GM23338 (cell line): ENCODE results near the gene EVX1. TPM values are rescaled to one million over a fixed set of nuclear protein-coding genes. Genes with fewer than 3 reads are reported as not detected.

Experiments used
- ATAC-seq: fragments of 200-7000 bp; cut with Tn5 transposase; 3 replicates; pipeline ENCODE4 v1.9.1; 2020
- DNase-seq: peaks from one replicate; pipeline ENCODE4 v3.0.0-alpha.2; 2015; ENCODE audit warnings: low spot score
- H2AFZ ChIP-seq: fragments of 200-600 bp; sonication (generic); 2 replicates; pipeline ENCODE4 v1.8.0; 2016; ENCODE audit warnings: antibody characterized with exemption, mild to moderate bottlenecking, moderate library complexity
- H3F3A ChIP-seq: fragments of 200-600 bp; sonication (generic); replicated peaks from 2 replicates; pipeline ENCODE4 v1.8.0; 2017; ENCODE audit warnings: antibody characterized with exemption, mixed run types, low read depth
- H3K27ac ChIP-seq: fragments of 200-600 bp; sonication (generic); 2 replicates; pipeline ENCODE4 v1.6.1; 2016; ENCODE audit warnings: low read depth
- H3K27me3 ChIP-seq: fragments of 200-600 bp; sonication (generic); 2 replicates; pipeline ENCODE4 v1.8.0; 2016; ENCODE audit warnings: mild to moderate bottlenecking, mixed run types, moderate library complexity; ENCODE audit not compliant: insufficient read depth
- H3K36me3 ChIP-seq: fragments of 200-600 bp; sonication (generic); 2 replicates; pipeline ENCODE4 v1.8.0; 2016; ENCODE audit warnings: mild to moderate bottlenecking; ENCODE audit not compliant: insufficient read depth
- H3K4me1 ChIP-seq: fragments of 200-600 bp; sonication (generic); 2 replicates; pipeline ENCODE4 v1.8.0; 2016; ENCODE audit warnings: mild to moderate bottlenecking, moderate library complexity; ENCODE audit not compliant: insufficient read depth
- H3K4me2 ChIP-seq: fragments of 200-600 bp; sonication (generic); 2 replicates; pipeline ENCODE4 v1.7.1; 2017; ENCODE audit warnings: mixed run types
- H3K4me3 ChIP-seq: fragments of 200-600 bp; sonication (generic); 2 replicates; pipeline ENCODE4 v1.6.1; 2016; ENCODE audit warnings: mixed run types
- H3K79me2 ChIP-seq: fragments of 200-600 bp; sonication (generic); replicated peaks from 2 replicates; pipeline ENCODE4 v1.8.0; 2017; ENCODE audit warnings: mild to moderate bottlenecking; ENCODE audit not compliant: insufficient read depth
- H3K9me2 ChIP-seq: fragments of 200-600 bp; sonication (generic); 2 replicates; pipeline ENCODE4 v1.8.0; 2017; ENCODE audit not compliant: insufficient read depth
- H4K20me1 ChIP-seq: fragments of 200-600 bp; sonication (generic); replicated peaks from 2 replicates; pipeline ENCODE4 v1.8.0; 2017; ENCODE audit warnings: mild to moderate bottlenecking; ENCODE audit not compliant: insufficient read depth
- H3K27ac Mint-ChIP-seq: 2 replicates; pipeline ENCODE4 v1.8.0; 2020; ENCODE audit warnings: inconsistent platforms, mild to moderate bottlenecking, moderate library complexity, mixed read lengths
- H3K27me3 Mint-ChIP-seq: 3 replicates; pipeline ENCODE4 v1.8.0; 2022; ENCODE audit warnings: low read depth, mild to moderate bottlenecking, moderate library complexity, mixed read lengths, inconsistent platforms; ENCODE audit not compliant: insufficient read depth, poor library complexity
- H3K36me3 Mint-ChIP-seq: 3 replicates; pipeline ENCODE4 v1.8.0; 2021; ENCODE audit warnings: low read depth, mild to moderate bottlenecking, inconsistent platforms, moderate library complexity, mixed read lengths
- H3K4me1 Mint-ChIP-seq: 3 replicates; pipeline ENCODE4 v1.8.0; 2020; ENCODE audit warnings: mild to moderate bottlenecking, inconsistent platforms, mixed read lengths
- H3K4me3 Mint-ChIP-seq: 3 replicates; pipeline ENCODE4 v1.8.0; 2021; ENCODE audit warnings: moderate library complexity, mild to moderate bottlenecking, inconsistent platforms, mixed read lengths
- H3K9me3 Mint-ChIP-seq: 3 replicates; pipeline ENCODE4 v1.8.0; 2020; ENCODE audit warnings: moderate library complexity, mild to moderate bottlenecking, inconsistent platforms, mixed read lengths
- ETS1 ChIP-seq: IDR thresholded peaks from 2 replicates; pipeline ENCODE4 v1.6.1; 2016; ENCODE audit warnings: antibody characterized with exemption
- EZH2 ChIP-seq: fragments of 200-600 bp; sonication (generic); IDR thresholded peaks from one replicate; pipeline ENCODE4 v1.8.0; 2017; ENCODE audit warnings: antibody characterized with exemption, mild to moderate bottlenecking, low read depth; ENCODE audit not compliant: unreplicated experiment
- EZH2phosphoT487 ChIP-seq: fragments of 200-600 bp; sonication (generic); IDR thresholded peaks from one replicate; pipeline ENCODE4 v1.8.1; 2018; ENCODE audit warnings: antibody characterized with exemption; ENCODE audit not compliant: unreplicated experiment
- JUNB ChIP-seq: IDR thresholded peaks from one replicate; pipeline ENCODE4 v1.6.1; 2016; ENCODE audit warnings: antibody characterized with exemption; ENCODE audit not compliant: unreplicated experiment
- NANOG ChIP-seq: IDR thresholded peaks from 2 replicates; pipeline ENCODE4 v1.6.1; 2016; ENCODE audit warnings: antibody characterized with exemption, borderline replicate concordance
- POLR2AphosphoS5 ChIP-seq: IDR thresholded peaks from 2 replicates; pipeline ENCODE4 v1.6.1; 2016; ENCODE audit warnings: antibody characterized with exemption, low read depth
- REST ChIP-seq: IDR thresholded peaks from one replicate; pipeline ENCODE4 v1.6.1; 2018; ENCODE audit warnings: antibody characterized with exemption; ENCODE audit not compliant: unreplicated experiment
- STAT1 ChIP-seq: IDR thresholded peaks from one replicate; pipeline ENCODE4 v1.6.1; 2016; ENCODE audit warnings: antibody characterized with exemption; ENCODE audit not compliant: unreplicated experiment
- ZNF114 ChIP-seq: fragments of 250-450 bp; sonication (Bioruptor Pico); IDR thresholded peaks from 2 replicates; pipeline ENCODE4 v1.5.0; 2020; ENCODE audit warnings: mild to moderate bottlenecking, moderate library complexity
- ZNF331 ChIP-seq: fragments of 250-450 bp; sonication (Bioruptor Pico); IDR thresholded peaks from 2 replicates; pipeline ENCODE4 v1.5.0; 2020; ENCODE audit warnings: low read depth, mild to moderate bottlenecking, moderate library complexity
- ZNF462 ChIP-seq: fragments of 250-450 bp; sonication (Bioruptor Pico); IDR thresholded peaks from 2 replicates; pipeline ENCODE4 v1.5.0; 2020; ENCODE audit warnings: mild to moderate bottlenecking, moderate library complexity
- polyA plus RNA-seq: library from polyadenylated mRNA; unstranded; fragments of >200 nt; fragmentation: Nextera tagmentation; extraction: Ambion mirVana; gene quantifications from 2 replicates; pipeline ENCODE4 v1.2.1, GENCODE V29; 2016
- total RNA-seq: library from RNA; depleted of rRNA; stranded (reverse); fragments of >200 nt; shearing (Covaris generic); gene quantifications from 2 replicates; pipeline ENCODE4 v1.2.3, GENCODE V29; 2014

EVX1 gene
- total and polyA plus RNA-seq, 2 experiments from 2014 or later, result not detected

- Histone ChIP-seq H3K9me2 (no peaks in the 10 kb centered on the region), H3K27ac (no peak overlapping the region), H3K79me2 (no peaks in the 10 kb centered on the region), H3F3A (peaks cover 51% of the 10 kb centered on the region), H3K36me3 (no peaks in the 10 kb centered on the region), H3K4me1 (peaks cover 24% of the 10 kb centered on the region; the same call in 1 of the 2 replicates), H3K4me2 (no peak overlapping the region), H4K20me1 (peaks cover 50% of the 10 kb centered on the region), H3K27me3 (peaks cover 100% of the 10 kb centered on the region), H3K4me3 (no peak overlapping the region), H2AFZ (no peak overlapping the region)
- TF ChIP-seq ZNF462 (CRISPR knock-in tag) (no peak), STAT1 (no peak), ETS1 (no peak), JUNB (no peak), EZH2phosphoT487 (peak; percentile 12), POLR2AphosphoS5 (no peak), ZNF331 (CRISPR knock-in tag) (no peak), EZH2 (peak; percentile 72), ZNF114 (CRISPR knock-in tag) (no peak), NANOG (no peak), REST (no peak)
- Mint-ChIP-seq H3K9me3 (no peaks in the 10 kb centered on the region; the same call in 2 of the 3 replicates), H3K27me3 (peaks cover 100% of the 10 kb centered on the region), H3K4me3 (no peak overlapping the region), H3K4me1 (peaks cover 10% of the 10 kb centered on the region), H3K36me3 (no peaks in the 10 kb centered on the region), H3K27ac (no peak overlapping the region)
- no peak for DNase-seq
- ATAC-seq, result no peak
Observed at GRCh38 chr7:27207348-27207985, 35.1 kb upstream of the EVX1 start.
